Raji (cell line): ENCODE results near the gene UNCX.

Experiments used
- POLR2A ChIP-seq: IDR thresholded peaks from 2 replicates; pipeline ENCODE4 v1.6.1; 2011; ENCODE audit warnings: low read depth, low read length, control low read depth; ENCODE audit not compliant: insufficient read depth

UNCX gene

DNA sequence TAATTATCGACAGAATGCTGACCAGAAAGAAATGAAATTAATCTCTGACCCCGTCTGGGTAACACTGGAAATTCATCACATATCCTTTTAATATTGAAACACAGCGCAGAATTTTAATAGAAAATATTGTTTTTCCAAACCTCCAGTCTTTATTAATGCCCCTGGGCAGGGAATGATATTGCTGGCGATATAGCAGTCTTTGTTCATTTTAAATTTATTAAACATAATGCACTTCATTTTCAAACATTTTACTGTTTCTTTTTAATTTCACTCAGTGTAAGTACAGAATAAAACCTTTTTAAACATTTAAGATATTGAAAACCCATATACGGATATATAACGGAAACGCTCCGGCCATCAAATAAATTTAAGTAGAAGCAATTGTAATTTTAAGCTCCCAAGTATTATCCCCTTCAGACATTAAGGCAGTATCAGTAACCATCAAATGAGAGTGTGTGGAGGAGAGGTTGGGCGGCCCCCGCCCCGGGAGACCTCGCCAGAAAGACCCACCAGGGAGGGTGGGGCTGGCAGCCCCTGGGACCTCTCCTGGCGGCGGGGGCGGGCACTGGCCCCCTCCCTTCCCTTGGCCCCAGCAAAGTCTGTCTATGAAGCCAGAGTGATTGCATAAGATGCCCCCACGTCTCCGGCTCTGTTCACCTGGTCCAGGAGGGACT is 10.8 kb downstream of the UNCX start:
- TF ChIP-seq POLR2A = no peak

DNA sequence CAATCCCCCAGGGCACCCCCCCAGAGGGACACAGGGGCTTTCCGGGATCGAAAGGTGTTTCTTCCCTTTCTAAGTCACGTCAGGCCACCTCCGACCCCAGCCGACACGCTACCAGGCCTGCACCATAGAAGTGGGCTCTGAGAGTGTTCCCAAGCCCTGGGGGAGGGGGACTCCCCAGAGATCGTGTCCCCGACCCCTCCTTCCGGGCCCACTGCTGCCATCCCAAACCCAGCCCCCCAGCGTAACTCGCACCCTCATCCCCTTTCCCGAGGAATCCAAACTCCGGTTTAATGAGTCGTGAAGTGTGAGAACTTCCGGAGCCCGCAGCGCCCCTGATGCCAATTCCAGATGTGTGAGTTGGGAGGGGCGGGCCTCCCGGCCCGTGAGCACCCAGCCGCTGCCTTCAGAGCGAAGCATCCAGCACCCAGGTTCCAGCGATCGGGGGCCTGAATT is 11.3 kb downstream of the UNCX start:
- TF ChIP-seq POLR2A = no peak

DNA sequence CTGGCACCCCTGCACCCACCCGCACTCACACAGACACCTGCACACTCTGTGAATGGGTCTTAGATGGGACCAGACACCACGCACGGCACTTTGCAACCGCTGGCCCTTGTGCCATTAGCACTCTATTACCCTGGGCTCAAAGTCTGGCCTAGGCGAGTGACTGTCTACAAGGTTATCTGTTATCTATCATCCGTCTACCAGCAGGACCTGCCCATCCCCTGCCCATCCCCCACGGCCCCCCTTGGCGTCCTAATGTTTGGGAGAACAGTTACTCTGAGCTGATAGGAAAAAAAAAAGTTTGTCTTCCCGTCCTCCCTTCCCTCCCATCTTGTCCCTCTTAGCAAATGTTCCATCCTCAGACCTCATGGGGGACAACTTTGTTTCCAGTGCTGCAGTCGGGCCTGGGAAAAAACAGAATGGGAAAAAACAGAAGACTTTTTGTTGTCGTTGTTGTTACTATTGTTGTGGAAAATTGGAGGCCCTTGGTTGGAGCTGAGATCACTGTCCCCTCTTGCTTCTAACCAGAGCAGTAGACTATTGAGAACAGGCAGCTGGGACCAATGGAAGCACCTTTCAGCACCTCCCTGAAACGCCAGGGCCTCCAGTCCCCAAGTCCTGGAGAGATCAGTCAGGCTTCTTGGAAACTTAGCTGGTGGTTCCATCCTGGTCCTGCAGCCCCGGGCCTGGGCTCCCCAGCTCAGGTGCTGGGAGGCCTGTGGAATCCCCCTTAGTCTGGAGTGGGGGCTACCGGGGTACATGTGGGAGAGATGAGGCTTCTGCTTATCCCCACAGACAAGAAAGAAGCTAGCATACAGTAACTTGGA is 12.2 kb downstream of the UNCX start:
- TF ChIP-seq POLR2A = no peak

DNA sequence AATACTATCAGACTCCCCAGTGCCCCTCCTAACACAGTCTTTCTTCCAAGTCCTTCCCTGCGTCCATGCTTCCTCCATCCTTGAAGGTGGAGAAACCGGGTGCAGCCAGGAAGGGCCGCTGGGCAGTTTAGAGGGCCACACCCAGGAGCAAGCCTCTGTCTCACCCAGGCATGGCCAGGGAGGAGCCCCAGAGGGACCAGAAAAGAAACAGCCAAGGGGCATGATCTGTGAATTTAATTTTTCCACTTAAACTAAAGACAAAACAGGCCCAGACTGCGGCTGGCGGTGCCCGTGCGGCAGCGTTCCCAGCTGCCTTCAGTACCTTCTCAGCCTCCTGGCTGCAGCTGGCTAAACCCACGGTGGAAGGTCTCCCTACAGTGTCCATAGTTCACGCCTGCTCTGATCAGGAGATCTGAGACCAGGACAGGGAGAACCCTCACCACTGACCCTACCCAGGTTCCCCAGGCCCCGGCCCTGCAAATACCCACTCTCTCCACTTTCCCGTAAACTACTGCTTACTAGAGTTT is 12.9 kb downstream of the UNCX start:
- TF ChIP-seq POLR2A = no peak

DNA sequence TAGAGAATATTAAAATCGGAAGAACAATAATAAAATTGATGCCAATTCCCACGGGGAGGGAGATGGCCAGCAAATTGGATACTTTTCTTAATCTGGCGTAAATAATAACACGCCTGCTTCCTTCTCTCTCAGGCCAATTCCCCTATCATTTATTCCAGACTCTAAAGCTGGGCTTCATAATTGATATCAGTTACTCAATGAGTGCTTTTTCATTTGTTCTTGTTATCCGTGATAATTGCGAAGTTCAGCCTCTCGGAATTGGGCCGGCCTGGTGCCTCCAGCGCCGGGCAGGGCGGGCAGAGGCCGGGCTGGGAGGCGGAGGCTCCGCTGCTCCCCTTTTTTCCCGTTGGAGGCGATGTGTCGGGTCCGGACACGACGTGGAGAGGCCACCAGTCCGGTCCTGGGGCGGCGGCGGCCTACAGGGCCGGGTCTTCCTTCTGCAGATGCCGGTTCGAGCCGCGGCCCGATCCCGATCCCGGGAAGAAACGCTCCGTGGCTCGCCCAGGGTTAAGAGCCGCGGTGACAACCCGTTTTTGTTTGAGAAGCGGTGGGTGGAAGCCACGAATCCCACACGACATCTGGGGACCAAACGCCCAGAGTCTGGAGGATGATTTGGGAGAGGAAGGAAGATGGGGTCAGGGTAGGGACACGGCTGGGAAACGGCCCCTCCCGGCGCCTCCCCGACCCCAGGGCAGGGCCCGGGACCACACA is 13.6 kb downstream of the UNCX start:
- no peak for TF ChIP-seq POLR2A

DNA sequence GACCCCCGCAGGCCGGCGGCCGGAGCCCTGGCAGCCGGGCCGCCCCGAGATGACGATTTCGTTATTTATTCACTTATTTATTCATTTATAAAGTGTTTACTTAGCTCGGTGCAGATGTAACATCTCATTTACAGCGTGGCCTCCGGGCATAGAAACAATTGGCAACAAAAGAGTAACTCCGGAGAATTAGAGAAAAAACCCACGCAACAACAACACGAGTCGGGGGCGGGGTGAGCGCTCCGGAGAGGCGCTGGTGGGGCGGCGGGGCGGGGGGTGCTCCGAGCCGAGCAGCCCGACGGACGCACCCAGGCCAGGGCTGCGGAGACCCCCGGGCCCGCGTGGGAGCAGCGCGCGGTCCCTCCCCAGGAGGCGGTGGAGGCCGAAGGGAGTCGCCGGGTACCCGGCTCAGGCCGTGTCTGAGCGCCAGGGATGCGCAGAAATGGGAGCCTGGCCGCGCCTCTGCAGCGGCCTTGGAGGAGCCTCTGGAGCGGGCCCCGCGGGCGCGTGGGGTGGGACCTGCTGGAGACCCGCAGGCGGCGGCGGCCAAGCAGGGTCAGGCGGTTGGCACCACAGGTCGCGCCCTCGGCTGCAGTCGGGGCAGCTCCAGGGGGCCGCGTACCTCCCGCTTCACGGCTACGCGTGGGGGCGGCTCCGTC is 14.3 kb downstream of the UNCX start:
- TF ChIP-seq POLR2A = no peak

DNA sequence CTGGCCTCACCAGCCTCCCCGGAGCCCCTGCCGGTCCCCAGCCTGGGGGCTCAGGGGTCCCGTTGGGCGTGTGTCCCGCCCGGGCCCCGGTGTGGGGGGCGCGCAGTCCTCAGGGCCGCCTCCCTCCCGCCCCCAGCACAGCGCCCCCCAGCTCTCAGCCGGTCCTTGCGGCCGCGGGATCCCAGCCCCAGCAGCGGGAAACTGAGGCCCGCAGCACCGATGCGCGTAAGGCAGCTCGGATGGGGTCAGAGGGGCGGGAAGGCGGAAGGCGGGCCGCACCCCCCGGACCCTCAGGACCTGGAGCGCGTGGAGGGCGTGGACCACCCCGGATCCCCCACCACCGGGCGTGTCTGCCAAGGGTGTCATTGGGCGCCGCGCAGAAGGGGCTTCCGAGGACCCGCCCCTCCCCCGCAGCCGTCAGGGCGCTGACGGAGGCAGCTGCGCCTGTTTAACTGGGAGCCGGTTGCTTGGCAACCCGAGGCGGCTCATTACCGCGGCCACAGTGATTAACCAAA is 14.9 kb downstream of the UNCX start:
- no peak for TF ChIP-seq POLR2A

DNA sequence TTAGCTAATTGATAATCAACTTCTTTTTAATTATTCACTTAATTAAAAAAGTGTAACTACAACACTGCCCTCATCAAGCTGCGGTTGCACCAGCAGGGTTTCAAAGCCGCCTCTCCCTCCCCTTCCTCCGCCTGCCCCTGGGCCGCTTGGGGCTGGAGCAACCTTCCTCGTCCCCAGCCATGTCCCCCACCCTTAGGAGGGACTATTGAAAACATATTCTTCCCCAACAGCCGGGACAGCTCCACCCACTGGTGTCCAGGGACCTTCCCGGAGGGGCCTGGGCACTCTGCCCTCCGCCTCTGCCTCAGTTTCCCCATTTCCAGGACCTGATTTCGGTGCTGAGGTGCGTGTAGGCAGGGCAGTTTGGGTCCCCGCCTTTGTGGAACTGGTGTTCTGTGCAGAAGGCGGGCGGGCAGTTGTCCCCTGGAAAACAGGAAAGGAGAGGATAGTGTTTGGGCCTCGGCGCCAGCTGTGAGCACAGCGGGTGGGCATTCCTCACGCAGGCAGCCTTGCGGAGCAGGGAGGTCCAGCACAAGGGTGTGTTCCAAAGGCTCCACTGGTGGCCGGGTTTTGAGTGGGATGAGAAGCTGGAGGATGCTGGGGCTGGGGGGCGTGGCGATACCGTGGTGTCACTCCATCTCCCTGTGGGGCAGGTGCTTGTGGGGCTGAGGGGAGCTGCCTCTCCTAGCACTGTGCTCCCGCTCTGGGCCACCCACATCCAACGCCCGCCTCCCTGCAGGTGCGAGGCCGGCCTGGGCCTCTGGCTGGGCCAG is 15.7 kb downstream of the UNCX start:
- no peak for TF ChIP-seq POLR2A

DNA sequence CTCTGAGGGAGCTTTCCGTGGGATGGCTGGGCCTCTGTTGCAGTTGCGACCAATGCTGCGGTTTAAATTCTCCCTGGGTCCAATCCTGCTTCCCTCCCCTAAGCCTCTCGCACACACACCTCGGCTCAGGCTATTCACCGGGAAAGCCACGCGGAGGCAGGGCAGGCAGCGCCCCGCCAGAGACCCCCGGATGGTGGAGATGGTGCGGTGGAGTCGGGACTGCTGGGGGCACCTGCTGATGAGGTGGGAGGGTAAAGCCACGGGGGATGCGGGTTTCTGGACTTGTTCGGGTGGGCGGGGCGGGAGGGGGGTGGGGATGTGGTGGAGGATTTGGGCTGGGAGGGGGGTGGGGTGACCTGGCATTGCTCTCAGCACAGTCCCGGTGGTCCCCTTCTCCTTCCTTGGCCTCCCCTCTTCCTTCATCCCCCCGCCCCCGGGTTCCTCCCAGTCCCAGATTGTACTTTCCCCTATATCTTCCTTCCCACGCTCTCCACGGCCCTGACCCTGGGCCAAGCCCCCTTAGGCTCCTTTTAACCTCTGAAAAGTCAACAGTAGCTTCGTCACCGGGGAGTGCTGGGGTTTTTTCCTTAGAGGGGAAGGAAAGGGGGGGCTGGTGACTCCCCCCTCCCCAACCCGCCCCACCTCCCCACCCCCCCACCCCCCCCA is 16.4 kb downstream of the UNCX start:
- TF ChIP-seq POLR2A = no peak

DNA sequence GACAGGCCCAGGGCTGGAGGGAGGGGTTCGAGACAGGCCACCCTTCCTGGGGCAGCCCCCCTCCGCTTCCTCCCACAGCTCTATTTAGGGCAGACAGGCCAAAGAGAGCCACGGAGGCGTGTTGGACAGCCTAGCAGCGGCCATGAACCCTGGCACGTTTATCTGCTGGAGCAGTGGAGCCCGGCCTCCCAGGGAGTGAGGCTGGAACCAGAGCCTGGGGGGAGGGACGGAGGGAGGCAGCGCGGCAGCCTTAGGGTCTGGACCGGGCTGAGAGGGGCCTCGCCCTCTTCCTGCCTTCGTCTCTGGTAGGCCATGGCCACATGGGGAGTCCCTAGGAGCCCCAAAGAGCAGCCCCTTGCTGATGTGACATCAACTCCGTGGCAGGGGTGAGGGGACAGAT is 17.1 kb downstream of the UNCX start:
- TF ChIP-seq POLR2A = no peak

DNA sequence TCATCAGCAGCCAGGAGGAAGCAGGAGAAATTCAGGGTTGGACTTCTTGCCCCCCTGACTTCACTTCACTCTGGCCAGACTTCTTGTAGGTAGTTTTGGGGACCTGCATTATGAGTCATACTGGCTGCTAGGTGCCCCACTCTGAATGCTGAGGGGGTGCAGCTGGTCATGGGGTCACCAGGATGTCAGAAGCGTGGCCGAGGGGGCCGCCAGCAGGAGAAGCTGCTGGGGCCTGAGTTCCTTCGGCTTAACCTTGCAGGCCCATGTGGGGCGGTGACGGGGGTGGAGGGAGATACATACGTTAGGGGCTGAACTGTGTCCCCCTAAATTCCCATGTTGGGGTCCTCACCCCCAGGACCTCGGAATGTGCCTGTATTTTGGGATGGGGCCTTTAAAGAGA is 18.2 kb downstream of the UNCX start:
- TF ChIP-seq POLR2A = no peak

DNA sequence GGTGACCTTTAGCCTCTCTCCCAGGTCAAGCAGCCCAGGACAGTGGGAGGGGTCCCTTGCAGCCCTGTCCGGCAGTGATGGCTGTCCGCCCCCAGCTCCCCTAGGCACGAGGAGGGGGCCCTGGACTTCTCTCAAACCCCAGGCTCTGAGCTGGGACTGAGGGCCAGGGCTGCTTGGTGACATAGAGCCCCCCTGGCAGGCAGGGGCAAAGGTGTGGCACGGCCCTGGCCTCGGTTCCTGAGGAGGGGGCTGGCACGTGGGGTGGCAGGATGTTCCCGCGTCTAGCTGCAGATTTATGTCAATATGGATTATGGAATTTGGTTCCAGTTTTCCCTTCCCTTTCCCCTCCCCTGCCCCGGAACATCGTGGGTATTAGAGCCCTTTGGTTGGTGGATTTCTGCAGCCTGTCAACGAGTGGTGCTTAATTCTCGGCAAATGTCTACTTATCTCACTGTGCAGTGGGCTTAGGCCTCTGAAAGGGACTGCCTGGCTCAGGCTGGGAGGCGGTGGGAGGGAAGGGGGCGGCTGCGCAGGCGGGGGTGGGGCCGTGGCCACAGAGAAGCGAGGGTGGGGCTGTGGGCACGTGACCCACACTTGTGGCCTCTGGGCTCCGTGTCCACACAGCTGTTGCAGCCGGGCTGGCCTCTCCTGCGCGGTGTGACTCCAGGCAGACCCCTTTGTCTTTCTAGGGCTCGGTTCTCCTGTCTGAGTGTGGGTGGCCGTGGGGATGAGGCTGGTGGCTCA is 19.3 kb downstream of the UNCX start:
- TF ChIP-seq POLR2A = no peak

DNA sequence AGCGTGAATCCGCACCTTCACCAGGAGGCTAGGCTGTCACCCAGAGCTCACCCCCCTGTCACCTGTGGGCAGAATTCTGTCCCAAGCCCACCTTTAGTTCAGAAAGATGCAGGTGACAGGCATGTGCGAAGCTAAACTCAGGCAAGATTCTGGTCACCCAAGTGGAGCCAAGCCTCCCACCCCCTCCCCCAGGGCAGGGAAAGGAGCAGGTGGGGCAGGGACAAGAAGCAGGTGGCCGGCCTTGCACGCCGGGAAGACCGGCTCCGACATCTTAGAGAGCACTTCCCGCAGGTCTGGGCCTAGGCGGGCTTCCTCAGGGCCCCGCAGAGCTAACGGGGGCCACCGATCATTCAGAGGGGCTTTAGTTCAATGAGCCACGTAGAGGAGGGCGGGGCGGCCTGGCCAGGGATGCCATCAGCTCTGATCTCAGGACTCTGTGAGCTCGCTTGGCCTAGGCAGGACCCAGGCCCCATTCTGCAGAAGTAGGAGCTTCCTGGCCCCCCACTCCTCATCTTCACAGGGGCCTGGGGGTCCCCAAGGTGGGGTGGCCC is 19.9 kb downstream of the UNCX start:
- TF ChIP-seq POLR2A = no peak
